ENCODE data around the gene NBPF3.
"Not testable (repeated sequence)": the region's sequence is repeated elsewhere in the genome, so short reads cannot be mapped to it uniquely, and the experiment has no call there.

The NBPF3 gene

GRCh38 chr1:21496063-21496462 lies 56.1 kb downstream of the NBPF3 start:
- DNase-seq: no peak

GRCh38 chr1:21496886-21497285 lies 56.9 kb downstream of the NBPF3 start:
- no peak for DNase-seq

- DNase-seq: no peak
These were observed 57.6 kb downstream of the NBPF3 start for GRCh38 chr1:21497466-21498061.

DNA sequence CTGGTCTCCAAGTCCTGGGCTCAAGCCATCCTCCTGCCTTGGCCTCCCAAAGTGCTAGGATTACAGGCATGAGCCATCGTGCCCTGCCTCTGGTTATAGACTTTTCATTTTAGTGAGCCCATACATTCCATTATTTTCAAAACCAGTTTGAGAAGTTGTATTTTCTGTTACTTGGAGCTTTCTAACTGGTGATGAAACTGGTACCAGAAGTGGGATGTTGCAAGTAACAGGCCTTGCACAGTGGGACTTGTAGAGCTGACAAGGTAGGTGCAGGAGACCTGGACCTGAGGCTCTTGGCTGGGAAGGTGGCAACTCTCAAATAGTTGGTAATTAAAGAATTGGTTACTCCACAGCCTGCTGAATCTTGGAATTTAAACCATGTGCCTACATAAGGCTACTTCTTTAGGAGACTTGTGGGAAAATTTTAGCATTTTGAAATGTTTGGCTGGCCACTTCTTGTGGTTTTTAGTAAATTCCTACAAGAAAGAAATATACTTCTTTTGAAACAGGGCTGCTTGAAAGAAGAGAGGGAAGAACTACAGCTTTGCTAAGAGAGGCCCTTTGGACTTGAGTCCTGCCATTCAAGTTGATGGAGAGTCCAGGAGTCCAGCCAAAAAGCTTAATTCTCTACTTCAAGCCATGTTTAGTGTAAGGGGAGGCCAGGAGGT lies 59.5 kb downstream of the NBPF3 start:
- no peak for DNase-seq

DNA sequence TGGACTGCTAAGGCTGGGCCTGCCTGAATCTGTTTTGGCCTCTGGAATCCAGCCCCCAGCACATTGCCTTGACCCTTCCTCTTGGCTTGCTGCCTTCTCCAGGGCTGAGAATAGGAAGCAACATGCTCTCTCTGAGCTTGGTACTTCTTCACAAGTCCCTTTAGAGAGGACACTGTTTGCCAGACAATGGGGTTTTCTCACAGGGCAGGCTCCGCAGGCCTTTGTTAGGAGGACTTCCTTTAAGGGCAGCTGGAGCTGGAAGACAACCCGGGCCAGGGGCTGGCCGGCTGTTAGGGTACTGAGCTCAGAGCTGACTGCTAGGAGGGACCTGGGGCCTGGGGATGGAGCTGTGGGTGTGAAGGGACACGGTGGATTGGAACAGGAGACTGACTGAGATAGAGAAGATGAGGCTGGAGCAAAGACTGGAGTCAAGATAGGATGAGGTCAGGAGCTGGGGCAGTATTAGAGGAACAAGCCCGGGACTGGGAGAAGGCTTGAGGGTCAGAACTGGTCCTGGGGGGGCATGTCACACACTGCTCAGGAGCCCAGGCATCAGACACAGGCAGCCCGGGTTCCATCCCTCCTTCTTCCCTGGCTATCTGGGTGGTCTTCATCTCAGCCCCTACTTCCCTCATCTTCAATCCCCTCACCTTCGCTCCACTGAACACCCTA lies 63.9 kb downstream of the NBPF3 start:
- no peak for DNase-seq

- DNase-seq: no peak
These were observed 66.9 kb downstream of the NBPF3 start for GRCh38 chr1:21506804-21507203.

GRCh38 chr1:21507511-21508270 lies 67.8 kb downstream of the NBPF3 start:
- no peak for DNase-seq

DNA sequence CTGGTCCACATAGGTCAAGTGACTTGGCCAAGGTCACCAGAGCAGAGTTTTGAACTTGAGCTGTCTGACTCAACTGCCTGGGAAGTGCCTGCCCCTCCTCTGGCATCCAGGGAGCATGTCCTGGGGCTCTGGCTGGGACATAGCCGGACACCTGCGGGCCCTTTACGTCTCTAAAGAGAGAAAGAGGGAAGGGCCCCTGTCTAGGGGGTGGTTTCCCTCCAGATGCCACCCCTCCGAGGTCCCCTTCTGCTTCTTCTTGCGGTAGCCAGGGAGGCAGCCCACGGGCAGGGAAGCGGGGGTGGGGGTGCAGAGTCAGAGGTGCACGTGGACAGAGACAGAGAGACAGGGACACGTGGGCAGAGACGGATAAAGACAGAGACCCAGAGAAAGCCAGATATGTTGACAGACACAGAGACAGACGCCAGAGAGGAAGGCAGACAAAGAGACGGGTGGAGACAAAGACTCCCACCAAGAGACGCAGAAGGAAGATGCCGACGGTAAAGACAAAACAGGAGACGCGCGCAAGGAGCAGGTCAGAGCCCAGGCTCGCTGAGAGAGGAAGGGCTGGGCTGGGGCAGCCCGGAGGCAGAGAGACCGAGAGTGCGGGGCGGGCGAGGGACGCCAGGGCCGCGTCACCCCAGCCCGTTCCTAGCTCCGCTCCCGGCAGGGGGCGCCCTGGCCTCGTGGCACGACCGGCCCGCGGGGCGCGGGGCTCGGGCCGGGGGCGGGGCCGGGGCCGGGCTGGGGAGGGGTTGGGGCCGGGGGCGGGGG lies 68.8 kb downstream of the NBPF3 start:
- DNase-seq: peak; percentile 36

DNA sequence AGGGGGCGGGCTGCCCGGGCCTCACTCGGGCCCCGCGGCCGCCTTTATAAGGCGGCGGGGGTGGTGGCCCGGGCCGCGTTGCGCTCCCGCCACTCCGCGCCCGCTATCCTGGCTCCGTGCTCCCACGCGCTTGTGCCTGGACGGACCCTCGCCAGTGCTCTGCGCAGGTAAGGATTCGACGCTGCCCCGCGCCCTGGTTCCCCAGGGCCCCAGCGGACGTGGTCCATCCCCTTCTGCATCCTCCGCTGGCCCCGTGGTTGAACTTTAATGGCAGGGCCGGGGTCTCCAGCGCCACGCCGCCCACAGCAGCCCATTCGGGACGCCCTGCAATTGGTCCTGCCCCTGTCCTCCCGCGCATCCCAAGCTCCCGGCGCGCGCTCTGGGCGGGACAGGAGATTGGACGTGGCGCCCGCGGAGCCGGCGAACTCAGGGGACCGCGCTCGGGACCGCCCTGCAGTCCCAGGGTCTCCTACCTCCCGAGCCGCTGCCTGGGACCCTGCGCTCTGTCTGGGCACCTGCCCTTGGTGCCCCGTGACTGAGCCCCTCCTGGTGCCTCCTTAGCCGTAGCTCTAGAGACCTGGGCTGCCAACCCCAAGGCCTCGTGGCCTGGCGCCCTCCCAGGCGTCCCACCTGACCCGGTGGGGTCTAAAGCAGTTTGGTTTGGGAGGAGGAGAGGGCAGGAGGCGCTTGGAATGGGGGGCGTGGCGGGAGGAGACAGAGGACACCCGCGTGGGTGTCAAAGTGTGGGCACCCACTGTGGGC lies 69.6 kb downstream of the NBPF3 start, which contains the start of gene ALPL:
ALPL (plus strand) TSS at position 73 of the 762 bp plus-strand sequence. CDS start 44,659 bp downstream, outside the sequence.
- no peak for DNase-seq

GRCh38 chr1:21510113-21510493 lies 70.2 kb downstream of the NBPF3 start:
- DNase-seq: no peak

GRCh38 chr1:21510885-21511578 lies 71.1 kb downstream of the NBPF3 start:
- DNase-seq: no peak

DNA sequence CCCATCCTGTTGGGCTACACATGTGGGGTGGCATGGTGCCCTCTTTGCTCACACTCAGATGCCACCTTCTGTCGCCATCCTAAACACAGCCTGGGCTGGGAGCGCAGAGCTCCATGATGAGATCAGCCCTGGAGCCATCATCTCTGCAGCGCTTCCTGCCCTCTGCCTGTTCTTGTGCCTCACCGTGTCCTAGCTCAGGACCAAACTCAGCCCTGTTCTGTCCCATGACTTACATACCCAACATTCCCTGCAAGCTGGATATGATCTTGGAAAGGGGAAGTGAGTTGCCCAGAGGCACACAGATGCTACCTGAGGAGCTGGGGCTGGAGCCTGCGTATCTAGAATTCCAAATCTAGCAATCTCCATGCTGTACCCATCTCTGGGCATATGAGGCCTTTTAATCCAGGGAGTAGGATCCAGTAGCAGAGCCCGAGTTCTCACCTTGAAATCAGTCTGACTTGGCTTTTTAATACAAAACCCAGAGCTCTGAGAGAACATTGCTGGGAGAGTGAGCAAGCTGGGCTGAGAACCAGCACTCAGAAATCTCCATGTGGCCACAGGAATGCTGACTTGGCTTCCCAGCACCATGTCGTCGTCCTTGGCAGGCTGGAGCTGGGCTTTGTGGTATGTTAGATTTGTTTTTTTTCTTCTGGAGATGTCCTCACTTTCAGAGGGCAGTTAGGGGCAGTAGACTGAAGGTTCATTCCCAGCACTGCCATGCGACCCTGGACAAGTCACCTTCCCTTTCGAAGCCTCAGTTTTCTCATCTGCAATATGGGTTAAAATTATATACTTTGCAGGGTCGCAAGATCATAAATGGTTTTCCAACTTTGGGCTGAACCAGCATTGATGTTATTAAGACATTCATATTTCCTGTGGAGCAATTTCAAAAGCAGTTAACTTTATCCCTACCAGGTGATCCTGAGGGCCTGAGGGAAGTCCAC lies 71.9 kb downstream of the NBPF3 start:
- no peak for DNase-seq

DNA sequence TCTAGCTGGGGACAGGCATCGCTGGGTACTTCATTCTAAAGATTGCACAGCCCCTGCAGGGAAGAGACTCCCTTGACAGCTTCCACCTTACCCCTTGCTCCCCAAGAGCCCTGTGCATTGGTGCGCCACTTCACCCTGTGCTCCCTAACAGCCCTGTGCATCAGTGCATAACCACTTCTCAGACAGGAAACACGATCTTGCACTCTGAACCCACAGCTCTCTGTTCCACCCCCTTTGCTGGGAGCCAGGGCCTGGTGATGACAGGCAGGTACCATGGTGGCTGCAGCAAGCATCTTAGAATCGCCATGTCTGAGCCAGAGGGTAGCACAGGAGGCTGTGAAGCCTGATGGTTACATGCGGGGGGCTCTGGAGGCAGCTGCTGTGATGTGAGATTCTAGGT lies 74.3 kb downstream of the NBPF3 start:
- no peak for DNase-seq

DNA sequence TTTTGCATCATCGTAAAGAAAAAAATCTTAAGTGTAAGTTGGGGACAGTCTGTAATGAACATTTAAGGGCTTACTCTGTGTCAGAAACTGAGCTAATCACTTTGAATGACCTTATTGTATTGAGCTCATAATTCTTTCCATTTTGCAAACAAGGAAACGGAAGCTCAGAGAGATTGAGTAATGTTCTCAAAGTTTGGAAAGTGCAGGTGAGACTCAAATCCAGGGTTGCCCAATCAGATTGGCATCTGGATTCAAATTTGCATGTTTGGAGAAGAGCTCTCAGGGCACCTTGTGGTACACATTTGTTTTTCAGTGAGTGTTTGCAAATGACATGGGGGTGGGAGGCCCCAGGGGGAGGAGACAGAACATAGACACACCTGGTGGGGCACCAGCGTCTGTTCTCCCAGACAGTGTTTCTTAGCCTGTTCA lies 77.2 kb downstream of the NBPF3 start:
- DNase-seq: no peak

GRCh38 chr1:21517660-21518480 lies 77.9 kb downstream of the NBPF3 start:
- no peak for DNase-seq

DNA sequence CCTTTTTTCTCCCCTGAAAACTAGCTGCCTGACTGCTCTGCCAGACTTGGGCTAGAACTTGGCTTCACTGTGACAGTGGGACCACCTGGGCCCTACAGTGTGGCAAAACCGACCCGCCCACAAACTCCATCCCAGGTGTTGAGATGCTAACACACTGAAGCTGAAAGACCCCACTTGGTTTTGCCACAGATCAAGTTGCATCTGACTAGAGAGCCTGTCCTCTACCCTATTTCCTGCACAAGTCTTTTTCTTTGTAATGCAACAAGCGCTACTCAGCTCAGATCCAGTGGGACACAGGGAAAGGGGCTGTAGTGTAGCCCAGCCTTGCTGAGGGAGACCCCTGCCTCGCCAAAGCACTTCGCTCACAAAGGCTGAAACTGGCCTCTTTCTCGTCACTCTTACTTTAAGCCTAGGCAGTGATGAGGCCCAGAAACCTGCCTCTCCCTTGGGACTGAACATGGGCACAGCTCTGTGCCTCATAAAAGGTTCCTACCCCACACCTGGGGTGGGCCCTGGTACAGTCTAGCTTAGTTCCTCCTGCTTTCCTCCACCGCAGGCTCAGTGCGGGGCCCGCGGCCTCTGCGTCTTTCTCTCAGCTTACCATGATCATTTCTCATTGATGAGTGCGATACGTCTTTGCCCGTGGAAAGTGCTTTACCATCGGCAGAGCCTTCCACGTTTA lies 79.0 kb downstream of the NBPF3 start:
- DNase-seq: no peak

DNA sequence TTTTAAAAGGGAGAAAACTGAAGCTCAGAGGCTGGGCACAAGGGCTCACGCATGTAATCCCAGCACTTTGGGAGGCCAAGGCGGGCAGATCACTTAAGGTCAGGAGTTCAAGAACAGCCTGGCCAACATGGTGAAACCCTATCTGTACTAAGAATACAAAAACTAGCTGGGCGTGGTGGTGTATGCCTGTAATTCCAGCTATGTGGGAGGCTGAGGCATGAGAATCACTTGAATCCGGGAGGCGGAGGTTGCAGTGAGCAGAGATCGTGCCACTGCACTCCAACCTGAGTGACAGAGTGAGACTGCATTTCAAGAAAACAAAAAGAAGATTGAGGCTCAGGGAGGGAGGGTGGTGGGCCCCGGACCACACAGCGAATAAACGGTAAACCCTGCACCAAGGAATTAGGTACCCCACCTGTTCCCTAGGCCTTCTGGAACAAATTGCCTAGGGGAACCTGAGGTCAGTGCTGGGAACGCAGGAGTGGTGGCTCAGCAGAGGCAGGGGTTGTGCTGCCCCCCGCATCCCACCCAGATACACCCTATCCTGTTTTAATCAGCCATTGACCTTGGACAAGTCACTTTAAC lies 79.6 kb downstream of the NBPF3 start:
- not testable (repeated sequence) for DNase-seq

Data from effector CD8-positive, alpha-beta T cell (primary cell).